HG03135 (cell line): ENCODE data around the gene ATP2B2.
A peak's percentile ranks its signal among the peaks of the same experiment; 100 is the strongest.

Experiments
- ATAC-seq: cut with Tn5 transposase; IDR thresholded peaks from one replicate; pipeline ENCODE4 v1.9.1; 2021; ENCODE audit warnings: mild to moderate bottlenecking, moderate library complexity; ENCODE audit not compliant: unreplicated experiment

Gene ATP2B2

DNA sequence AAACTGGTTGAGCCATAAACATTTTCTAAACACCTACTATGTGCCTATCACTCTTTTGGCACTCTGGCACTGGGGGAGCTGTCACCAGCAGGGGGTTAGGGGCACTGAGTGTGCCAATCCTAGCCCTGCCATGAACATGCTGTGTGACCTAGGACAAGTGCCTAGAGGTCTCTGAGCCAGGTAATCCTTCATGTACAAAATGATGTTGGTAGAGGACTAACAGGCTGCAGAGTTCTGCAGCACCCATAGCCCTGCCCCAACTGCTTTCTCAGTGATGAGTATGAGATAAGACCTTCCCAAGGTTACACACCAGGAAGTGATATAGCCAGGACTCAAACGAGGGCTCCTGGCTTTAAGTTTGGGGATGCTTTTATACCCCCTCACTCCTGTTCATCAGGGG lies 99.6 kb downstream of the ATP2B2 start:
- no peak for ATAC-seq

GRCh38 chr3:10404876-10405275 lies 100.5 kb downstream of the ATP2B2 start:
- ATAC-seq = no peak

DNA sequence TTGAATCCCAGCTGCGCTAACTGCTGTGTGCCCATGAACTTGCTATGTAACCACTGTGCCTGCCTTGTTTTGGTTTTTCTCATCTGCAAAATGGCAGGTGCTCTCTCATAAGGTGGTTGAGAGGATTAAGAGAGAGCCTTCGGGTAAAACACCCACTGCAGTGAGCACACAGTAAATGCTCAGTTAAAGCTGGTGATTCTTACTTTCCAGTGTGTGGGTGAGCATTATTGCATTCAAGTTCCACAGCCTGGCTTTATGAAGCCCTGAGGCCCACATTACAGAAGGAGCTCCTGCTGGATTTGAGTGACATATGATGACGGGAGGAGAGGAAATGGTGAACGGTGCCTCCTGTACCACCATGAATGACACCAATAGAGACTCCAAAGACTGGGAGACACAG lies 101.0 kb downstream of the ATP2B2 start:
- ATAC-seq = no peak

GRCh38 chr3:10401990-10402761 lies 103.2 kb downstream of the ATP2B2 start:
- ATAC-seq = no peak

- no peak for ATAC-seq
Measured at GRCh38 chr3:10400749-10401495, 104.5 kb downstream of the ATP2B2 start.

GRCh38 chr3:10400050-10400748 lies 105.2 kb downstream of the ATP2B2 start:
- ATAC-seq = no peak

GRCh38 chr3:10399634-10400033 lies 105.8 kb downstream of the ATP2B2 start:
- ATAC-seq = no peak

GRCh38 chr3:10398341-10398740 lies 107.0 kb downstream of the ATP2B2 start:
- ATAC-seq = no peak

GRCh38 chr3:10397879-10398278 lies 107.5 kb downstream of the ATP2B2 start:
- ATAC-seq = no peak

GRCh38 chr3:10396931-10397330 lies 108.5 kb downstream of the ATP2B2 start:
- ATAC-seq = no peak

GRCh38 chr3:10396083-10396482 lies 109.3 kb downstream of the ATP2B2 start:
- ATAC-seq = no peak

GRCh38 chr3:10395671-10396070 lies 109.7 kb downstream of the ATP2B2 start:
- no peak for ATAC-seq

DNA sequence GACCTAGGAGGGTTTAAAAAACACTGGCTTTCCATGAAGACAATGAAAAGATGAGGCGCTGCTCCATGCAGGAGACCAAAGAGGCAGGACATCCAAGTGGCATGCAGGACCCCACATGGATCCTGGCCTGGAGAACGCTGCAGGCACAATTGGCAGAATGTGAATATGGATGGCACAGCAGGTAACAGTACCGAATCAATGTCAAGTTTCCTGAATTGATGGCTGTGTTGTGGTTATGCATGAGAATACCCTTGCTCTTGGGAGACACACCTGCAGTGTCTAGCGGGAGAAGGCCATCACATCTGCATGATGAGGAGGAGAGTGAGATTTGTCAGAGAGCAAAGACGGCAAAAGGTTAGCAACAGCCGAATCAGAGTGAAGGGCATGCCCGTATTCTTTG lies 110.2 kb downstream of the ATP2B2 start:
- ATAC-seq = no peak

- no peak for ATAC-seq
Measured at GRCh38 chr3:10394491-10395025, 110.8 kb downstream of the ATP2B2 start.

DNA sequence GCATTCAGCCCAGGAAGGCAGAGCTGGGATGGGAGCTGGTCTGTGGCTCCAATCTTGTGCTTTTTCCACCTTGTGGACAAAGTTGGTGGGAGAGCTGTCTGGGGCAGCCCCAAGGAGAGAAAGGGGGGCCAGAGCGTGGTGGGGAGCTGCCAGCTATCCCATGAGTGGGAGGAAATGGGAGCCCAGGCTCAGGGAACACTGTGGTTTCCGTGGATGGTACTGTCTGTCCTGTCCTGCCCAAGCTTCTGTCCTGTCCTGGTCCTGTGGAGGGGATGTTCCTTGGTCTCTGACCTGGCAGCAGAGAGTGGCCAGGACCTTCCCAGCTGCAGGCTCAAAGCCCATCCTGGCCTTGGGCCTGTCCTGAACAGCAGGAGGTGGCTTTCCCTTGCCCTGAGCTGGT lies 111.9 kb downstream of the ATP2B2 start:
- no peak for ATAC-seq

DNA sequence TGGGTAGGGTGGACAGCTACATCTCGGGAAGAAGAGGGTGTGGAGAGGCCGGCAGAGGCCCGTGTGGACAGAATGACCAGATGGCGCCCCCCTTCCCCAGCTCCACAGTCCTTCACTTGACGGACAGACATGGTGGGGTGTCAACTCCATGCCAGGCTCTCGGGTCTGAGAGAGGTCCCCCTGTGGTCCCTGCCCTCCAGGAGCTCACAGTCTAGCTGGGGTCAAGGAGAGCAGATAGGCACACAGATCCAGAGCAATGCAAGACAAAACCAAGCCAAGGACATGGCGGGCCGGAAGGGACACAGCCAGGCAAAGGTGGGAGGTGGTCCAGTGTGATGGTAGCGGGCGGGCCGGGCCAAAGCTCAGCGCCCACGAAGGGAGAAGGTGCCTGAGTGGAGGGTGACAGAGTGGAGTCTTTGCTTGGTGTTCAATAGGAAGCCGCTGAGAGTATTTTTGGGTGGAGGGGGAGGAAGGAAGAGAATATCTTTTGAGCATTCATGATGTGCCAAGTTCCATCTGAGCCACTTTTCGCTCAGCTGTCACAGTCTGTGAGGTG lies 112.4 kb downstream of the ATP2B2 start:
- ATAC-seq = no peak

DNA sequence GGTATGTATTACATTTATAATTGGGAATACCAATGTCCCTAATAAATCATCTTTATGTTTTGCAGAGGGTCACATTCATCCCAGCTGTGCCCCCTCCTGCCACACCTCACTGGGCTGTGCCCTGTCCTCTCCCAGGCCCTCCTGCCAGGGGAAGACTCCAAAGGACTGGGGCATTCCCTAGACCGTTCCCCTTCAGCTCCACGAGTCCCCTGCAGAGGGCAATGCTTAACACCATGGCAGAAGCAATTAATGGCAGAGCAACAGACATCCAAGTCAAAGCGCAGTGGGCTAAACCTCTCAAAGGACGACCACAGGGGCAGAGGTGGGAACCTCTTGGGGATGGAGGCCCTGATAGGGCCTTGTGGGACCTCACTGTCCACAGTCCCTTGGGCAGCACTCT lies 113.1 kb downstream of the ATP2B2 start:
- no peak for ATAC-seq

DNA sequence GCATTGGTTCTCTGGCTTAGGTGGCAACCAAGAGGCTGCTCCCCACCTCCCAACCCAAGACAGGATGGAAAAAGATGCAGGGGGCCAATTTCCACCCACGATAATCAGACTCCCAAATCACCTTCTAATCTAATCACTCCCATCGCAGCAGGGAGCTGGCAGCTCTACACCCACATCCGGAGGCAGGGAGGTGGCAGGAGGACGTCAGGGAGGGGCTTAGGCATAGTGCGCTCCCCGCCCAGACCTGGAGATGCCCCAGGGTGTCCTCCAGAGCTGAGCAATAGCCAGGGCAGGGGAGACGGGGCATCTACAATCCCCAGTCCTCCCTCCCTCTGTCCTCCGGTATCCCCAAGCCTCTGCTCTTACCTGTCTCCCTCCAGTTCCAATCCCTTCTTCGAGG lies 114.0 kb downstream of the ATP2B2 start:
- ATAC-seq = no peak

DNA sequence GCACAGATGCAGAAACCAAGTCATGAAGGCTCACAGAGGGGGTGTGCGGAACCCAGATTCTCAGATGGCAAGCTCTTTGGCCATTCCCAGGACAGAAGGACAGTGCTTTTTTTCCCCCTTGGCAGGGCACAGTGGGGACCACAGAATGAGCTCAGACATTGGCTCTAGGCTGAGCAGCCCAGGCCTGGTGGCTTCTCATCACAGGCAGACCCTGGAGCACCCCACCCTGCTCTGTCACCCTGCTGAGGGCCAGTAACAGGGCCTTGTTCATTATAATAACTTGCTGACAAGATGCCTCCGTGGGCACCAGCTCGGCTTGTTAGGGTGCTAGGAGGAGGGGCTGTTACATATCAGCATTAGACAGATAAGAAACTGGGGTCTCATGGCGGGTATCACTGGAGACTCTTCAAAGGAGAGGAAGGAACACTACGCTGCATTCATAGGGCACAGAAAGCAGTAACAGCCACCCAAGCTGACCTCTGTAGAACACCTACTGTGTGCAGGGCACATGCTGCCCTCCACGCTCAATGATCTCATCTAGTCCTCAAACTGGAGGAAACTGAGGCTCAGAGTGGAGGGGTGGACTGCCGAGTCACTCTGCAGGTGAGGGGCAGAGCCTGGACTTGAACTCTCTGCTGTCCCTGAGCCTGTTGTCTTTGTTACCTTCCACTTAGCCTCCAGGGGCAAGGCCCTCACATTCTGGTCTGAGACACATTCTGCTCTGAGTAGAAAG lies 114.6 kb downstream of the ATP2B2 start:
- no peak for ATAC-seq

DNA sequence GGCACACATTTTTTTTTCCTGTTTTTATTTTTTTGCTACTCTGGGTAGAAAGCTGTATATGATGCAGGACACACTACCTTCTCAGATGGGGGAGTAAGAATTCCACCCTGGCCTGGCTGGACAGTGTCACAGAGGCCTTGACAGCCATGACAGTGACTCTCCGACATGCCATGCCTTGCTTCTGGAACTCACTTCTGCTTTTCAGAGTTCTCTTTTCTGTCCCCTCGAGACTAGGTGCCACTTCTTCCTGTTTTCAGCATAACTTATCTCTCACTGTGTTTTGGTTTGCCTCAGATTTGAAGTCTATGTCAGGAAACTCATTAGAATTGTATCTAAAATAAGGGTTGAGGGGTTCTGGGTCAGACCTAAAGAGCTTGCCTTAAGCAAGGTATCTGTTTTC lies 115.4 kb downstream of the ATP2B2 start:
- ATAC-seq = peak; percentile 76

- no peak for ATAC-seq
Measured at GRCh38 chr3:10389339-10389738, 116.0 kb downstream of the ATP2B2 start.
